GM12878 (cell line): ENCODE measurements around the gene SPG21. TPM values are rescaled to one million over a fixed set of nuclear protein-coding genes. Genes with fewer than 3 reads are reported as not detected.

Experiments used
- CREM ChIP-seq: IDR thresholded peaks from 2 replicates; pipeline ENCODE4 v1.6.1; 2014; ENCODE audit warnings: antibody characterized with exemption, low read depth
- IRF5 ChIP-seq: fragments of 450-650 bp; IDR thresholded peaks from 2 replicates; pipeline ENCODE4 v1.6.1; 2017; ENCODE audit warnings: borderline replicate concordance
- KAT2A ChIP-seq: conservative IDR thresholded peaks from 2 replicates; pipeline ENCODE4 v1.6.1; 2011; ENCODE audit warnings: low read depth, low read length; ENCODE audit not compliant: control insufficient read depth
- NFIC ChIP-seq: IDR thresholded peaks from 2 replicates; pipeline ENCODE4 v1.6.1; 2012; ENCODE audit warnings: low read depth, mild to moderate bottlenecking, inconsistent platforms, low read length, moderate library complexity
- SRF ChIP-seq, 2 experiments: IDR thresholded peaks; 2 replicates each; pipeline ENCODE4 v1.6.1; 2011; ENCODE audit warnings: low read depth in 2 of 2, low read length in 2 of 2, mild to moderate bottlenecking in 1 of 2, moderate library complexity in 1 of 2
- SUZ12 ChIP-seq: fragments of 200-600 bp; sonication (generic); IDR thresholded peaks from one replicate; pipeline ENCODE4 v1.6.1; 2018; ENCODE audit warnings: antibody characterized with exemption, mild to moderate bottlenecking; ENCODE audit not compliant: unreplicated experiment
- WRNIP1 ChIP-seq: IDR thresholded peaks from 2 replicates; pipeline ENCODE4 v1.6.1; 2011; ENCODE audit warnings: low read depth, low read length, improper control_type of control experiment, borderline replicate concordance
- ZNF592 ChIP-seq: fragments of 450-650 bp; IDR thresholded peaks from 2 replicates; pipeline ENCODE4 v1.6.1; 2017; ENCODE audit warnings: mild to moderate bottlenecking, moderate library complexity
- ZNF622 ChIP-seq: fragments of 450-650 bp; IDR thresholded peaks from 2 replicates; pipeline ENCODE4 v1.6.1; 2017; ENCODE audit warnings: mild to moderate bottlenecking, inconsistent platforms
- polyA plus RNA-seq, 11 experiments: library from polyadenylated mRNA; depleted of rRNA in 4 of 11; unstranded in 6 of 11; stranded (reverse) in 5 of 11; fragments of >200 nt; fragmentation: Nextera tagmentation in 4 of 11; fragmentation: Illumina TruSeq in 1 of 11; extraction: Ambion mirVana in 4 of 11; extraction: Trizol in 1 of 11; gene quantifications; 1 replicate in 1 of 11; 2 replicates in 10 of 11; pipeline versions ENCODE4 v1.2.1 to v1.2.3, GENCODE V29; 2011 to 2016; ENCODE audit warnings: inconsistent platforms in 2 of 11, missing spikeins in 2 of 11, low read depth in 1 of 11
- total RNA-seq, 4 experiments: library from RNA; depleted of rRNA in 3 of 4; stranded (reverse); fragments of >200 nt in 3 of 4; fragmentation: Illumina TruSeq in 1 of 4; extraction: Trizol in 1 of 4; gene quantifications; 2 replicates each; pipeline versions ENCODE4 v1.2.1 to v1.2.3, GENCODE V29; 2013 to 2021
- TF ChIP-seq, protein P1 (sequence below): fragments of 450-650 bp; IDR thresholded peaks from 2 replicates; pipeline ENCODE4 v1.6.1; 2017; ENCODE audit warnings: mild to moderate bottlenecking, moderate library complexity
- TF ChIP-seq, protein P2 (sequence below): fragments of 450-650 bp; IDR thresholded peaks from 2 replicates; pipeline ENCODE4 v1.6.1; 2016; ENCODE audit warnings: mild to moderate bottlenecking

Gene SPG21
- total and polyA plus RNA-seq, 10 of the 15 experiments (the other 5 are each of a cell fraction or from before 2014, with no cell fraction given): 25.5 to 116 (median 68.0) TPM

GRCh38 chr15:65021488-65021887 is 31.8 kb upstream of the SPG21 start (continued):
- no peak for TF ChIP-seq ZNF592
- no peak for TF ChIP-seq KAT2A
- no peak for TF ChIP-seq IRF5
- TF ChIP-seq SUZ12: no peak
- TF ChIP-seq, protein P1, sequence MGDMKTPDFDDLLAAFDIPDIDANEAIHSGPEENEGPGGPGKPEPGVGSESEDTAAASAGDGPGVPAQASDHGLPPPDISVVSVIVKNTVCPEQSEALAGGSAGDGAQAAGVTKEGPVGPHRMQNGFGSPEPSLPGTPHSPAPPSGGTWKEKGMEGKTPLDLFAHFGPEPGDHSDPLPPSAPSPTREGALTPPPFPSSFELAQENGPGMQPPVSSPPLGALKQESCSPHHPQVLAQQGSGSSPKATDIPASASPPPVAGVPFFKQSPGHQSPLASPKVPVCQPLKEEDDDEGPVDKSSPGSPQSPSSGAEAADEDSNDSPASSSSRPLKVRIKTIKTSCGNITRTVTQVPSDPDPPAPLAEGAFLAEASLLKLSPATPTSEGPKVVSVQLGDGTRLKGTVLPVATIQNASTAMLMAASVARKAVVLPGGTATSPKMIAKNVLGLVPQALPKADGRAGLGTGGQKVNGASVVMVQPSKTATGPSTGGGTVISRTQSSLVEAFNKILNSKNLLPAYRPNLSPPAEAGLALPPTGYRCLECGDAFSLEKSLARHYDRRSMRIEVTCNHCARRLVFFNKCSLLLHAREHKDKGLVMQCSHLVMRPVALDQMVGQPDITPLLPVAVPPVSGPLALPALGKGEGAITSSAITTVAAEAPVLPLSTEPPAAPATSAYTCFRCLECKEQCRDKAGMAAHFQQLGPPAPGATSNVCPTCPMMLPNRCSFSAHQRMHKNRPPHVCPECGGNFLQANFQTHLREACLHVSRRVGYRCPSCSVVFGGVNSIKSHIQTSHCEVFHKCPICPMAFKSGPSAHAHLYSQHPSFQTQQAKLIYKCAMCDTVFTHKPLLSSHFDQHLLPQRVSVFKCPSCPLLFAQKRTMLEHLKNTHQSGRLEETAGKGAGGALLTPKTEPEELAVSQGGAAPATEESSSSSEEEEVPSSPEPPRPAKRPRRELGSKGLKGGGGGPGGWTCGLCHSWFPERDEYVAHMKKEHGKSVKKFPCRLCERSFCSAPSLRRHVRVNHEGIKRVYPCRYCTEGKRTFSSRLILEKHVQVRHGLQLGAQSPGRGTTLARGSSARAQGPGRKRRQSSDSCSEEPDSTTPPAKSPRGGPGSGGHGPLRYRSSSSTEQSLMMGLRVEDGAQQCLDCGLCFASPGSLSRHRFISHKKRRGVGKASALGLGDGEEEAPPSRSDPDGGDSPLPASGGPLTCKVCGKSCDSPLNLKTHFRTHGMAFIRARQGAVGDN: no peak
- TF ChIP-seq ZNF622: no peak
- TF ChIP-seq, protein P2, sequence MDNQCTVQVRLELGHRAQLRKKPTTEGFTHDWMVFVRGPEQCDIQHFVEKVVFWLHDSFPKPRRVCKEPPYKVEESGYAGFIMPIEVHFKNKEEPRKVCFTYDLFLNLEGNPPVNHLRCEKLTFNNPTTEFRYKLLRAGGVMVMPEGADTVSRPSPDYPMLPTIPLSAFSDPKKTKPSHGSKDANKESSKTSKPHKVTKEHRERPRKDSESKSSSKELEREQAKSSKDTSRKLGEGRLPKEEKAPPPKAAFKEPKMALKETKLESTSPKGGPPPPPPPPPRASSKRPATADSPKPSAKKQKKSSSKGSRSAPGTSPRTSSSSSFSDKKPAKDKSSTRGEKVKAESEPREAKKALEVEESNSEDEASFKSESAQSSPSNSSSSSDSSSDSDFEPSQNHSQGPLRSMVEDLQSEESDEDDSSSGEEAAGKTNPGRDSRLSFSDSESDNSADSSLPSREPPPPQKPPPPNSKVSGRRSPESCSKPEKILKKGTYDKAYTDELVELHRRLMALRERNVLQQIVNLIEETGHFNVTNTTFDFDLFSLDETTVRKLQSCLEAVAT: no peak
- no peak for TF ChIP-seq WRNIP1
- TF ChIP-seq CREM: no peak
- TF ChIP-seq SRF (IDR thresholded peaks at IDR 0.05; ENCODE audit: low read depth in 2 of 2, low read length in 2 of 2): no peak
- TF ChIP-seq NFIC: no peak
- TF ChIP-seq, all 136 proteins: peak for 0
